HG03280 (cell line): Measurements from ENCODE around the gene ITGA1.
"Not testable (repeated sequence)": the region's sequence is repeated elsewhere in the genome, so short reads cannot be mapped to it uniquely, and the experiment has no call there.

ENCODE experiments used
- ATAC-seq: cut with Tn5 transposase; IDR thresholded peaks from one replicate; pipeline ENCODE4 v1.9.1; 2021; ENCODE audit warnings: mild to moderate bottlenecking, moderate library complexity; ENCODE audit not compliant: unreplicated experiment

The ITGA1 gene

GRCh38 chr5:52825826-52826225, 38.1 kb downstream of the ITGA1 start:
- peak; percentile 64 for ATAC-seq

- no peak for ATAC-seq
Observed at GRCh38 chr5:52827815-52828214, 40.1 kb downstream of the ITGA1 start.

- ATAC-seq = no peak
Observed at GRCh38 chr5:52829664-52830063, 41.9 kb downstream of the ITGA1 start.

GRCh38 chr5:52830650-52831049, 42.9 kb downstream of the ITGA1 start:
- ATAC-seq = no peak

- ATAC-seq = no peak
Observed at GRCh38 chr5:52831786-52832511, 44.2 kb downstream of the ITGA1 start.

- ATAC-seq = no peak
Observed at GRCh38 chr5:52834320-52834719, 46.6 kb downstream of the ITGA1 start.

GRCh38 chr5:52837068-52837467, 49.4 kb downstream of the ITGA1 start:
- ATAC-seq = no peak

GRCh38 chr5:52837591-52838001, 49.9 kb downstream of the ITGA1 start:
- no peak for ATAC-seq

- no peak for ATAC-seq
Observed at GRCh38 chr5:52838326-52839015, 50.8 kb downstream of the ITGA1 start.

GRCh38 chr5:52839285-52839684, 51.6 kb downstream of the ITGA1 start:
- ATAC-seq = no peak

GRCh38 chr5:52840277-52841050, 52.7 kb downstream of the ITGA1 start:
- no peak for ATAC-seq

GRCh38 chr5:52841114-52841513, 53.4 kb downstream of the ITGA1 start:
- ATAC-seq = no peak

GRCh38 chr5:52842111-52842510, 54.4 kb downstream of the ITGA1 start:
- no peak for ATAC-seq

GRCh38 chr5:52844885-52845284, 57.2 kb downstream of the ITGA1 start:
- no peak for ATAC-seq

GRCh38 chr5:52846182-52846842, 58.6 kb downstream of the ITGA1 start:
- ATAC-seq = no peak

- not testable (repeated sequence) for ATAC-seq
Observed at GRCh38 chr5:52848688-52849087, 61.0 kb downstream of the ITGA1 start.

- ATAC-seq = no peak
Observed at GRCh38 chr5:52849544-52849943, 61.8 kb downstream of the ITGA1 start.

- no peak for ATAC-seq
Observed at GRCh38 chr5:52853650-52854049, 65.9 kb downstream of the ITGA1 start.

- no peak for ATAC-seq
Observed at GRCh38 chr5:52854301-52854700, 66.6 kb downstream of the ITGA1 start.

- no peak for ATAC-seq
Observed at GRCh38 chr5:52854949-52855348, 67.2 kb downstream of the ITGA1 start.

- peak; percentile 73 for ATAC-seq
Observed at GRCh38 chr5:52856564-52856963, 68.8 kb downstream of the ITGA1 start.
